RCC 7860 (cell line): ENCODE measurements around the gene KRT4.
A peak's percentile ranks its signal among the peaks of the same experiment; 100 is the strongest.

ENCODE experiments used
- DNase-seq: peaks from one replicate; pipeline ENCODE4 v3.0.0-alpha.2; 2015; ENCODE audit warnings: low spot score
- FAIRE-seq: peaks from 2 replicates; lab custom pipeline; 2012; peaks lifted over from hg19 to GRCh38; lab: Jason Lieb, UNC

KRT4 gene

DNA sequence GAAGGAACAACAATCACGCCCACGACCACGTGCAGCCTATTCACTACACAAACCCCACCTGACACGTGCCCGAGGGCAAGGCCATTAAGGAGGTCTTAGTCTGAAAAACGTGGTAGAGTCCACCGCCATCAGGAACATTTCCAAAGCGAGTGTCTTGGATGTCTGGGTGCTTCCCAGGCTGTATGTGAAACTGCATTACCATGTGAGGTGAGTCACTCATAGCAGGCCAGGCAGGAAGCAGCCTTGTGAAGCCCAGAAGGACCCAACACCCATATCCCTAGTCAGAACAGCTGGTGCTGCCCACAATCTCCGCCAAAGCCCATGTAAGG lies 23.5 kb upstream of the KRT4 start:
- peak; percentile 86 for DNase-seq
- peak; percentile 84 for FAIRE-seq

DNA sequence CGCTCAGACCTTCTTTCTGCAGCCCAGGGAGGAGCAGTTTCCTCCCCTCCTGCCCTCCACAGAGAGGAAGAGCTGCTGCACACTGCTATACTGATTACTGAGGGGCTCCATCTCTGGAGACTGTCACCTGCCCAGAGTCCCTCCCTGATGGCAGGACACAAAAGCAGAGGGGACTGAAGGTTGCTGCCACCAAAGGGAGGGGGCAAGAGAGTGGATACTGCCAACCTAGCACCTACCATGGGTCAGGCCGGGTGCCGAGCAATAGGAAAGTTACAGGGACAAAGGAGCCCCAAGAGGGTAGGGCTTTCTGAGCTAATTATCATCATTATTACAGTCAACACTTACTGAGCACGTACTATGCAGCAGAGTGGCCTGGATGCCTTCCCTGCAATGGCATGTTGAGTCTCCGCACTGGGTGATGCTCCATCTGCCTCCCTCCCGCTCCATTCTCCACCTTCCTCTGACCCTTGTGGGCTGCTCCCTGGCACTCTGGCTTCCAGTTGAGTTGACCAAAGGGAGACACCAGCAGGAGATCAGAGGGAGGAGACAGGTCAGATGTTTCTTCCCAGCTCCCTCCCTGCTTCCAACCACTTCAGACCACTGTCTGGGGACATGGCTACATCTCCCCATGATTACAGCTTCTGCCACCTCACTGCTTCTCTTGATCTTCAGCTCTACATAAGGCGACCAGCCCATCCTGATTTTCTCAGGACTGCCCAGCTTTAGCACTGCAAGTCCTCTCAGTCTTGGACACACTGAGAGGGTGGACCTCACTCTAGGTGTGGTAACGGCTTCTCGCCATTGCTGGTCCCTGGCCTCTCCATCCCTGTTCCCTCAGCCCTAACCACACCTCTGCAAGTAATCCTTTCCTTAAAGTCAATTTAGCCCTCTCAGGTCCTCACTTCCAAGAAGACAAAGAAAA lies 22.8 kb upstream of the KRT4 start:
- DNase-seq (peak; percentile 43), FAIRE-seq (no peak)

DNA sequence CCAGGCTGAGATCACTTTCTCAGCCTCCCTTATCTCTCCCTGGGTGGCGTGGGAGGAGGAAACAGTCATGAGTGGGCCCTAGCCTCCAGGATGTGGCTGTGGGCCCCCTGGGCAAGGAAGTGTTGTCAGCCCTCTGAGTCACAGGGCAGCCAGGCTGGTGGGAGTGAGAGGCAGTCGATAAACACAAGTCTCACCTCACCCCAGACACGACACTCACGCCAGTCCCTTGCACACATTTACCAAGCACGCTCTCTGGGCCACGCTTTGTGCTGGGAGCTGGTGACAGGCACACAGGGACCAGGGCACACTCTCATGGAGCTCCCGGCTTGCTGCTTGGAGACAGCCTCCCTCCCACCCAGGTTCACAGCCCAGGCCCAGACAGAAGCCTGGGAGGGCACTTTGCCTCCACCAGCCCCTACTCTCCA lies 22.1 kb upstream of the KRT4 start:
- peak; percentile 90 for DNase-seq
- peak; percentile 79 for FAIRE-seq

DNA sequence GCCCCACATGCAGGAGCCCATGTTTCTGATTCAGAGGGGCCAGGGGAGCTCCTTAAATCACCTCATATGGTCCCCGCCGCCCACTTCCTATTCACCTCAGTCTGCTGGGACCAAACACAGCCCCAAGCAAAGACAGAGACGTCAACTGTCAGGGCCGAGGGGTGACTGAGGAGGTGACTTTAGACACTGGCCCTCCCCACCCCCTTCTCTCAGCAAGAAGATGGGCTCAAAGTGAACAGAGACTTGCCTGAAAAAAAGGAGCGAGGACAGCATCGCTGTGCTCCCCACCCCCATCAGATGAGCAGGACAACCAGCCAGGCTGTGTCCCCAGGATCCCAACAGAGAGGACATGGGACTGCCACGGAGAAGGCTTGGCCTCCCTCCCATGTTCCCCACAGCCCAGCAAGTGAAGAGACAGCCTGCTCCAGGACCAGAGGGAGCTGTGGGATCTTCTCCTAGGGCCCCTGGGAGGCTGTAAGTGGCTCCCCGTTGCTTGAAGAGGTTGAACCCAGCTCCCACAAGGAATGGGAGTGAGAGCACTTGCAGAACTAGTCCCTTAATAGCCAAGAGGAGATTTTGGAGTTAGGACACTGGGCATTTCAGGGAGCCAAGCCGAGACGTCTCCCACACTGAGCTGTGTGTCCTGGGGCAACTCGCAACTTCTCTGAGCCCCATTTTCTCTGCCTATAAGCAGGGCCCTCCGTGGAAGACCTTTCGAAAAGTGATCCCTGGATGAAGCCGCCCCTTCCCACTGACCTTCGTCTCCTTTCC lies 21.5 kb upstream of the KRT4 start:
- DNase-seq (no peak), FAIRE-seq (no peak)

DNA sequence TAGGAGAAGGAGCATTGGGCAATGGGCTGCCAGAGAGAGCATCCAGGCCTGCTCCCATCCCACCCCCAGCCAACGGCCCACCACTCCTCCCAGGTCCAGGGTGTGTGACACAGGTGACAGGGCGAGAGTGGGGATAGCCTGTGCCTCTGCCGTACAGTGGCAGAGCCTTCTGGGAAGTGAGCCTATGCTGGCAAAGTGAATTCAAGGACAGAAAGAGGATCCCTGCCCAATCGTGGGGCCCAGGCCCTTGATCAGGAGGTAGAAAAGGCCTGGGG lies 20.7 kb upstream of the KRT4 start:
- FAIRE-seq: no peak
- DNase-seq: no peak

DNA sequence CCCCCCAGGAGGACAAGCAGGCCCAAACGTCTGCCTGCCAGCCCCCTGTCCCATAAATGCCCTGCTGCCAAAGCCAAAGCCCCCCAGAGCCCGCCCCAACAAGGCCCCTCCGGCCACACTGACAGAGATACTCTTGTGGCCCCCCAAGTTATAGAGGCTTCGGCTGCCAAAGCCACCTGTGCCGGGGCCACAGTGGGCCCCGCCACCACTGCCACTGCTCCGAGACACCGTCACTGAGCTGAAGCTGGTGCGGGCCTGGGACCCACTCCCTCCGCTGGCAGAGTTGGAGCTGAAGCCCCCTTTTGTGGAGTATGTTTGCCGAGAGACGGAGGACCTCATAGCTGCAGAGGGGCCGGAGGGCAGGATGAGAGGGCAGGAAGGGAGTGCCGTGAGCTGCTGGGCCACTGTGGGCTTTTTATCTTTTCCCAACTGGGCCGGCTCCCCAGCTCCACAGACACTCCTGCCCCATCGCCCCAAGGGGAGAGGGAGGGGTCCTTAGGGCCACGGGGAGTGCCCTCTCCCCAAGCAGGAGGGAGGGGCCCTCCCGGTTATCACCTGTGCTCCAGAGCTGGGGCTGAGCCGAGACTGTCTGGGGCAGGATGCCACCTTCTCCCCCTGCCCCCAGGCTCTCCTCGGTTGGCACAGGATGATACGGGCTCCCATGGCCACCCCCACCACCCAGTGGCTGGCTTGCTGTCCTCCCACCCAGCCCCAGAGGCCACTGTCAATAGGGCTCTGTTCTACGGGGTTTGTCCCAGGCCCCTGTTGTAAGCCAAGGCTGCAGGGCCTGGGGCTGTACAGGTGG lies 20.2 kb upstream of the KRT4 start, which contains the start of gene KRT79:
KRT79 (minus strand) TSS at position 390 of the 805 bp plus-strand sequence; CDS start at position 339, 51 bp downstream.
- FAIRE-seq (no peak), DNase-seq (no peak)

DNA sequence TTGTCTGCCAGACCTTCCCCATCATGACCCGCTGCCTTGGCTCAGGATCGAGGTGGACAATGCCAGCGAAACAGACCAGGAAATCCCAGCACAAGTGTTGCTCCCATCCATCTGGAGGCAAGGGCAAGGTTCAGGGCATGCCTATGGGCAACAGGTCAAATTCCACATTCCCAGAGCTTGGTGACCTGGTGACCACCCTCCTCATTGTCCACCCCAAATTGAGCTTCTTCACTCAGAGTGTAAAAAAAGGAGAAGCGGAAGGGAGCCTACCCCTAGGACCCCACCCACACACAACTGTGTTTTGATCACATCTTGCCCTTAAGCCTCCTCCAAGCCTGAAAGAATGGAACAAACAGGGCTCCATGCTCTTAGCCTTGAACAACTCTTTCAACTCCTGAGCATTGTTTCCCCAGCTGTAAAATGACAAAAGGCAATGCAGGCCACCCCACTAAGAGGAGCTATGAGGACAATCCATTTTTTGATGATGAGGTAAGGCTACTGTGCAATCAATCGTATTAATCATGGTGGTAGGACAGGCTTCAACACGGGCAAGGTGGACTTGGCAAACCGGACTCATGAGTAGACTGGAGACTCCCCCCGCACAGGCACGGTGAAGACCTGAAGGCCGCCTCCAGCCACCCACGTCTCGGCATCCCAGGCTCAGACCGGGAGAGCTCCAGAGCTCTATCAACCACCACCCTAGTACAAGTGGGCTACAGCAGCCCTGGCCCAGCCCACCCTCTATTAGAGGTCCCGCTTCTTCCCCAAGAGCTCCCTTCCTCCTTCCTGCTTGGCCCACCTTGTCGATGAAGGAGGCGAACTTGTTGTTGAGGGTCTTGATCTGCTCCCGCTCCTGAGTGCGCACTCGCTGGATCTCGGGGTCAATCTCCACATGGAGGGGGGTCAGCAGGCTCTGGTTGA lies 19.3 kb upstream of the KRT4 start:
- DNase-seq (no peak), FAIRE-seq (no peak)

DNA sequence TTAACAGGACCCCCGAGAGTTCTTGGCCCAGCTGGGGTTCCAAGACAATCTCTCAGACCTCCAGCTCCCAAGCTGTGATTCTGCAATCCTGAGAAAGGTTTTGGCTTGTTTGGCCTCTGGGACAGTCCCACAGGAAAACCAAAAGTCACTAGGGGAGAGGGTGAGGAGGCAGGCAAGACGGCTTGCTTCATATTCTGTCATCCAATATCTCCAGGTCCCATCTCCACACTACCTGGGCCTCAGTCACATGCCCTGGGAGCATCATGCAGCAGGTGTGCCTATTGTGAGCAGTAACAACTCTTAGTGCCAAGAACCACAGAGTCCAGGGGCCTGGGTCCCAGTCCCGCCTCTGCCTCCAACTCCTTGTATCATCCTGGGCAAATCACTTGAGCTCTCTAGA lies 18.5 kb upstream of the KRT4 start:
- DNase-seq (no peak), FAIRE-seq (no peak)

DNA sequence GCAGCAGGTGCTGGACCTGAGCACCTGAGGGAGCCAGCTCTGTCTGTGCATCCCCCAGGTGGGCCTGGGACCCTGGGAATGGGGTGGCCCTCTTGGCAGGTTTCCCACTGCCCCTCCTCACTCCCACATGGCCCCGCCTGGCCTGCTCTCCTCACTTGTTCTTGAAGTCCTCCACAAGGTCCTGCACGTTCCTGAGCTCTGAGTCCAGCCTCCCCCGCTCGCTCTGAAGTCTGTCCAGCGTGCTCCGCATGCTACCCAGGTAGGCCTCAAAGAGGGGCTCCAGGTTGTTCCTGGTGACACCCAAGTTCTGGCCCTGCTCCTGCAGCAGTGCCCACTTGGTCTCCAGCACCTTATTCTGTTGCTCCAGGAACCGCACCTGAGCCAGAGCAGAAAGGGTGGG lies 17.3 kb upstream of the KRT4 start:
- no peak for FAIRE-seq
- DNase-seq: no peak

DNA sequence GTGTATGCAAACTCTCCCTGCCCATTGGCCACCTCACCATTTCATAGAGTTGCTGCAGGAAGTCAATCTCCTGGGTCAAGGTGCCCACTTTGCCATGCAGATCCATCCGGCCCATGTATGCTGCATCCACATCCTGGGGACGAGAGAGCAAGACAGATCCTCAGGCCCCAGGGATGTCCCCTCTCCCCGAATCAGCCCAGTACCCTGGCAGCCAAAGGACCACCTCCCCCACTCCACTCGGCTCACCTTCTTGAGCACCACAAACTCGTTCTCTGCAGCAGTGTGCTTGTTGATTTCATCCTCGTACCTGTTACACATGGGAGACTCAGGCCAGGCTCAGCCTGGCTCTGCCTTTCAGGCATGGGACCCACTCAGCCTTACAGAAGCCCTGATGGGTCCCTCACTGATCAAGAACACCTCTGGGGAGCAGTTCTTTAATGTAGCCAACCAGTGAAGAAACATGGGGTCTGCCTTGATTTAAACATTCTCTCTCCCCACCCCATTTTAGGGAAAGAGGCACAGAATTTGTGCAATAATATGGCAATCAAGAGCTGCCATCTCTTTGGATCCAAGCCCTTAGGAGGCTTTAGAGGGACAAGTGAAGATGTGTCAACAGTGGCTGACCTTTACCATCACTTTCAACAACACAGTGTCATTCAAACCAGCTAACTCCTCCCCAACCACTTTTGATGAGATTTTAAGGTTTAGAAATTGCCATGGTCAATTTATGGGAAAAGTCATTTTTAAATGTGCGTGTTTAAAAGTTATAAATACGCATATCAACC lies 16.3 kb upstream of the KRT4 start:
- no peak for DNase-seq
- no peak for FAIRE-seq

DNA sequence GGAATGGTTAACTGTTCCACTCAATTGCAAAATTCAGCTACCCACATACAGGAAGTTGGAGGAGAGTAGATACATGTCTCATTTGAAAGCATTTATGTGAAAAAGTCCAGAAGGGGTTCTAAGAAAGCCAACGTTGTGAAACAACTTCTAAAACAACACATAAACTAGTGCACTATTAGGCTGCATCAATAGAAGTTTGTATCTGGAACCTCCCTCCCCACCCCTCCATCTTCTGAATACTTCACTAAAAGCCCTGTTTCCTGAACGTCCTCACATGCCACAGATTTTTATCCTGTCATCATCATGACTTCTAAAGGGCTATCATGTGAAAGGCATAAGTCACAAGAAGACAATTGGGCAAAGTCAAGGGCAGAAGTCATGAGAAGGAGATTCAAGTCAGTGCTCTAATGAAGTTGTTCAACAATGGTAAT lies 14.7 kb upstream of the KRT4 start:
- FAIRE-seq: no peak
- DNase-seq: no peak

DNA sequence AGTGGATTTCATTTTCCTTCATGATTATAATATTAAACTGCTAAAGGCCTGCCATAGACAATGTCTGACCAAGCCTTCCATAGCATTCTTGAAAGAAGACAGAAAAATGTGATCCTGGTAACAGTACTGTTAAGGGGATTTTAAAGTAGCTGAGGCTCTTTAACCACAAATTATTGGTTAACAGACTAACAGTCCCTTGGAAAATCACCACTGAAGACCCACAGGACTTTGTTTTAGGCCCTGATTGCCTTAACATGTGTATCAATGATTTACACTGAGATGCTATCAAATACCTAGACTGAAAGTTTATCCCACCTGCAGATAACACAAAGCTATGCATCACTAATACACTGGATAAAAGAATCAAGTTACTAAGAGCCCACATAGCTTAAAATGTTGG lies 14.2 kb upstream of the KRT4 start:
- peak; percentile 78 for FAIRE-seq
- DNase-seq: peak; percentile 25

DNA sequence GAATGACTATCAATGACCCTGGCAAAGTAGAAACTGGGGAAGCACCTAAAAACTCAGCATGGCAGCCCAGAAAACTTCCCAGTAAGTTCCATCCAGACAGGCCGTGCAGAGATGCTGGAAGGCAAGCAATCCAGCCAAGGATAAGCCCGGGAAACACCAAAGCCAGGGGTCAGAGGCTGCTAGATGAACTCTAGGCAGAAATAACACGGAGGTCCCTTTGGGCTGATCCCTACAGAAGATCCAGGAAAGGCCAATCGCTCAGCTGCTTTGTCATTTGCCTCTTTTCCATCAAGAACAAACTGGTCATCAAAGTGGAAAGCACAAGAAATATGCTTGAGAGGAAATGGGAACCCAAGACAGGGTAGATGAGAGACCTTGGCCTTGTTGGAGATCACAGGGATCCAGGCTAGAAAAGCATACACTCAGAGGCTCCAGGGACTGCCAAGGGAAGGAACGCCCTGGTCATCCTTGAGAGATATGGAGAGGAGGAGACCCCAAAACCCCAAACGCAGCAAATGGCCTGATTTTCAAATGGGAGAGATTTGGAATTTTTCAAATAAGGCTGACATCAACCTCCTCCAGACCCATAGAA lies 13.7 kb upstream of the KRT4 start:
- DNase-seq (no peak), FAIRE-seq (no peak)

DNA sequence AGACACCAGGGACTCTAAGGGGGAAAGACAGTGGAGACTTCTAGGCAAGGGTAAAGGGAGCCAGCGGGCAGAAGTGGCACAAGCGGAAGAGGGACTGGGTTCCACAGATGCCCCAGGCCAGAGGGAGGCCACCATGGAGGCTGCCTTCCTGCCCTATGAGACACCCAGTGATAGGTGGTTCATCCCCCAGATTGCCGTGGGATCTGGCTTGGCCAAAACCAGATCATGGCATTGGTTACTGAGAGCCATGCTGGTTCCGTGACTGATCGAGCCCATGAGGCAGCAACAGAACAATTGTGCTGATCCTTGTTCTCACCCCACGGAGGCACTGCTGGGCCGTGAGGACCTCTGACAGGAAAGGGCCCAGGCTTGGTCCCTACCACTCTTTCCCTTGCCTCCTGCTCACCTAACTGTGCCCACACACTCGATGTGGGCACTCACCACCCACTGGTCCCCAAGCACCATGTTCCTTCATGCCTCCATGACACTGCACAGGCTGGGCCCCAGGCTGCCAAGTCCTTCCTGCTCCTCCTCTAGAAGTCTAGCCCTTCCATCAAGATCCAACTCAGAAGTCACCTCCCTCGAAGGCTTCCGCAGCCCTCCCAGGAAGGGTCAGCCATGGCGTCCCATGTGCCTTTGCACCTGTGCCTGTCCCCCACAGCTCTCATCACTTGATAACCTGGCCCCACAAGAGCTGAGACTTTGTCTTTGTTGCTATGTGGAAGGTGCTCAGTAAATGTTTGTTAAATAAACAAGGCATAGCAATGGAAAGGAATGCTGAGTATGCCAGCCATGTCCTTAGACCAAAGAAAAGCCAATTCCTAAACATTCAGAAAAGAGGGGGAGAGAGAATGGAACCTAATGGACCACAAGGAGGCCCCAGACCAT lies 12.9 kb upstream of the KRT4 start:
- no peak for FAIRE-seq
- DNase-seq: no peak

DNA sequence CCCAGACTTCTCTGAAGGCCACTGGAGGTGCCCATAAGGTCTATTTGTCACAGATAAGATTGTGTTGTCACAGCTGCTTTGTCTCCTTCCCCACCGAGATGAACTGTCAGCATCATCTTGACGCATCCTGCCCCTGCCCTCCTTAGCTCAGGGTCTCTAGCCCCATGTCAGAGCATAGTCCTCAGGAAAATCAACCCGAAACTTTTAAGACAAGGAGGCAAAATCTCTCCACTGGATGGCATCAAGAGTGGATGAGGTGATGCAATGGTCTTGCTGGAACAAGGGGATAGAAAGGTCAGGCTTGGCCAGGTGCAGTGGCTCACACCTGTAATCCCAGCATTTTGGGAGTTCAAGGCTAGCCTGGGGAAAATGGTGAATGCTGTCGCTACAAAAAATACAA lies 12.0 kb upstream of the KRT4 start:
- DNase-seq: no peak
- FAIRE-seq: no peak

DNA sequence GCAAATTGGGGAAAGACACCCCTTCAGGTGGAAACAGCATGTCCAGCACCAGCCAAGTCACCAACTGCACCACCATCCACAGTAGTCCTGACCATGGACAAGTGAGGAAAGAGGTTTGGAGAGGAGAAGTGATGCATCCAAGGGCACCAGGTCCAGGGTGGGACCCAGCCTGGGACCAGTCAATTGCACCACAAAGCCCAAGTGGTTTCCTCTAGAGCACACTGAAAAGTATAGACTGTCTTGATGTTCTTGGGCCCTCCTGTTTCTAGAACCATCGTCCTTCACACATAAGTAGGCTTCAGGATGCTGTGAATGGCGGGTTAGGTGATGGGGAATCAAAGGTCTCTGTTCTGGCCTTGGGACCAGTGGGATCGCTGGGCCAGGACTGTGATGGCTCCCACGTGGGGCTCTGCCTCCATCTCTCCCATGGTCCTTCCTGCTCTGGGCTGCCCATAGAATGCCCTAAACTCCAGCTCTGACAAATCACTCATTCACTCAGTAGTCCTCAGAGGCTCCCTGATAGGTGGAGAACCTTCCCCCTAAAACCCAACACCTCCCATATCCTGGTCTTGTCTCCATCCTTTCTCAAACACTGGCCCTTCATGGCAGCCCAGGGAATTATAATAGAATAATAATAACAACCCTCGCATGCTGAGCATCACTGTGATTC lies 11.0 kb upstream of the KRT4 start:
- no peak for DNase-seq
- FAIRE-seq: no peak

DNA sequence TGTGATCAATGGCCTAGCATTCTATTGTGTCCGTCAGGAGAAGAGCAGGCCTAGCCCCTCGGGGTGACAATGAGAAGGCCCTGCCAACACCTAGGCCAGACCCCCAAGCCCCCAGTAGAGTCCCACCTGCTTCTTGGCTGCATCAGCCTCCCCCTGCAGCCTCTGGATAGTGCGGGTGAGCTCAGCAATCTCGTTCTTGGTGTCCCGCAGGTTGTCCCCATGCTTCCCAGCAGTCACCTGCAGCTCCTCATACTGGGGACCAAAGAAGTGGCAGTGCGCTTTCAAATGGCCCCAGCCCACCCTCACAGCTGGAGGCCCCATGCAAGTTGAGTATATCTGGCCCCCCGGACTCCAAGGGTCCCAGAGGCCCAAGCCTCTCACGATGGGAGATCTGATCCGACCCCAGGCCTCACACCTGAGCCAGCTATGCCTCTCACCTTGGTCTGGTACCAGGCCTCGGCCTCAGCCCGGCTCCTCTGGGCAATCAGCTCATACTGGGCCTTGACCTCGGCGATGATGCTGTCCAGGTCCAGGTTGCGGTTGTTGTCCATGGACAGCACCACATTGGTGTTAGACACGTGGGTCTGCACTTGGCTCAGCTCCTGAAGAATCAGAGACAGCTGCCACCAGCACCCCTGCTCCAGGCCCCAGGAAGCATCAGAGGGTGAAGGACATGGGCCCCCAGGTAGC lies 10.0 kb upstream of the KRT4 start:
- DNase-seq: no peak
- no peak for FAIRE-seq
